ENCODE data around the gene FAM110D. TPM values are rescaled to one million over a fixed set of nuclear protein-coding genes. Genes with fewer than 3 reads are reported as not detected.

Gene FAM110D
- total RNA-seq, 1 experiment from 2014 or later, result not detected

DNA sequence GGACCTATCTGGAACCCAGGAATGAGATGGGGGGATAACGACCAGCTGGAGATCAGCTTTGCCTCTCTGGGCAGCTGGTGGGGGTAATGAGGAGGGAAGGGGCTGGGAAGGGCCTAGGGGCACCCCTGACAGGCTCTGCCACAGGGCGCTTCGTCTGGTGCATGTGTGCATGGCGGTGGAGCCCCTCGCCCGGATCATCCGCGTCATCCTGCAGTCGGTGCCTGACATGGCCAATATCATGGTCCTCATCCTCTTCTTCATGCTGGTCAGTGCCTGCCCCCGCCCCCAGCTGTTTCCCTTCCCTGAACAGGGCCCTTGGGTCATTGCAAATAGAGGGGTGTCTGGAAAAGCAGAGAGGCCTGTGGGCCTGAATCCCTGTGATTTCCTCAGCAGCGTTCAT lies 38.9 kb downstream of the FAM110D start:
- no peak overlapping the region for H3K4me3 ChIP-seq (ENCODE audit: low read length)
- no peak overlapping the region for H3K9ac ChIP-seq (ENCODE audit: low read length)
- ATAC-seq (no peak), DNase-seq (no peak)
- no peaks in the 10 kb centered on the region for H3K4me1 ChIP-seq (ENCODE audit: insufficient read depth, low read length)
- no peak overlapping the region for H3K4me2 ChIP-seq (ENCODE audit: low read length)
- ChIA-PET CTCF (no interaction called here), POLR2A (ENCODE audit: unreplicated experiment) (no interaction called here)
- H3F3A ChIP-seq (ENCODE audit: low read length, unreplicated experiment), result no peaks in the 10 kb centered on the region
- no peaks in the 10 kb centered on the region for H3K9me3 ChIP-seq (ENCODE audit: low read length)
- no peaks in the 10 kb centered on the region for H4K20me1 ChIP-seq (ENCODE audit: low read length)
- intact Hi-C loops (cut with micrococcal nuclease), result no loop called here
- H3K9me2 ChIP-seq (replicated peaks; ENCODE audit: low read length), result no peaks in the 10 kb centered on the region
- no peaks in the 10 kb centered on the region for H3K36me3 ChIP-seq (ENCODE audit: low read depth, low read length)
- no peaks in the 10 kb centered on the region for H3K79me2 ChIP-seq (ENCODE audit: low read length)
- no peak overlapping the region for H3K27ac ChIP-seq (ENCODE audit: low read length)
- BruUV-seq (replicated peaks), result no TSS peak
- no peaks in the 10 kb centered on the region for H3K27me3 ChIP-seq (ENCODE audit: low read length)
- no peak overlapping the region for H2AFZ ChIP-seq (ENCODE audit: low read length)
- TF ChIP-seq, protein P1, sequence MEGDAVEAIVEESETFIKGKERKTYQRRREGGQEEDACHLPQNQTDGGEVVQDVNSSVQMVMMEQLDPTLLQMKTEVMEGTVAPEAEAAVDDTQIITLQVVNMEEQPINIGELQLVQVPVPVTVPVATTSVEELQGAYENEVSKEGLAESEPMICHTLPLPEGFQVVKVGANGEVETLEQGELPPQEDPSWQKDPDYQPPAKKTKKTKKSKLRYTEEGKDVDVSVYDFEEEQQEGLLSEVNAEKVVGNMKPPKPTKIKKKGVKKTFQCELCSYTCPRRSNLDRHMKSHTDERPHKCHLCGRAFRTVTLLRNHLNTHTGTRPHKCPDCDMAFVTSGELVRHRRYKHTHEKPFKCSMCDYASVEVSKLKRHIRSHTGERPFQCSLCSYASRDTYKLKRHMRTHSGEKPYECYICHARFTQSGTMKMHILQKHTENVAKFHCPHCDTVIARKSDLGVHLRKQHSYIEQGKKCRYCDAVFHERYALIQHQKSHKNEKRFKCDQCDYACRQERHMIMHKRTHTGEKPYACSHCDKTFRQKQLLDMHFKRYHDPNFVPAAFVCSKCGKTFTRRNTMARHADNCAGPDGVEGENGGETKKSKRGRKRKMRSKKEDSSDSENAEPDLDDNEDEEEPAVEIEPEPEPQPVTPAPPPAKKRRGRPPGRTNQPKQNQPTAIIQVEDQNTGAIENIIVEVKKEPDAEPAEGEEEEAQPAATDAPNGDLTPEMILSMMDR (conservative IDR thresholded peaks at IDR 0.05; ENCODE audit: low read depth, low read length), result no peak
- no peak for TF ChIP-seq EZH2 (IDR thresholded peaks at IDR 0.05; ENCODE audit: low read length, unreplicated experiment)
- TF ChIP-seq EZH2phosphoT487 (IDR thresholded peaks at IDR 0.05; ENCODE audit: borderline replicate concordance, low read length), result no peak

DNA sequence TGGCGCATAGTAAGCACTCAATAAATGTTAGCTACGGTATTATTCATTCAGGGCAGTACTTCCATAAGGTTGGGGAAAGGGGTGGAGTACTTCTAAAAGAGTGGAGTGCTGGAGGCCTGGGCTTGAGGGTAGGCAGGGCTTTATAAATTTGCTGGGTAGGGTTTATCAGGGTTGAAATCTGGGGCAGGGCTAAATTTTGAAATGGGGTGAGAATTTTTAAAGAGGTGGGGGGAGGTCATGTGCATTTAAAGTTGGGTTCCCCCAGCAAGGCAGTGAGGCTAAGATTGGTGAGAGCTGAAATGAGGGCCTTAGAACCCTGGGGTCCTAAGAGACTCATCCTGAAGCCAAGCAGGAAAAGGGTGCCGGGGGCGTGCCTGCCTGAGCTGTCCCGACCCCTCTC lies 41.5 kb downstream of the FAM110D start:
- BruUV-seq (replicated peaks), result no TSS peak
- DNase-seq (no peak), ATAC-seq (no peak)
- Histone ChIP-seq H3K36me3 (ENCODE audit: low read depth, low read length) (no peaks in the 10 kb centered on the region), H3K4me3 (ENCODE audit: low read length) (no peak overlapping the region), H4K20me1 (ENCODE audit: low read length) (no peaks in the 10 kb centered on the region), H3K9me2 (replicated peaks; ENCODE audit: low read length) (no peaks in the 10 kb centered on the region), H3K79me2 (ENCODE audit: low read length) (no peaks in the 10 kb centered on the region), H3K9ac (ENCODE audit: low read length) (no peak overlapping the region), H3K9me3 (ENCODE audit: low read length) (no peaks in the 10 kb centered on the region), H3K27ac (ENCODE audit: low read length) (no peak overlapping the region), H3K4me1 (ENCODE audit: insufficient read depth, low read length) (no peaks in the 10 kb centered on the region), H3K27me3 (ENCODE audit: low read length) (no peaks in the 10 kb centered on the region), H3K4me2 (ENCODE audit: low read length) (no peak overlapping the region), H3F3A (ENCODE audit: low read length, unreplicated experiment) (no peaks in the 10 kb centered on the region), H2AFZ (ENCODE audit: low read length) (no peak overlapping the region)
- intact Hi-C loops (cut with micrococcal nuclease), result no loop called here
- ChIA-PET CTCF (no interaction called here), POLR2A (ENCODE audit: unreplicated experiment) (no interaction called here)
- TF ChIP-seq EZH2 (IDR thresholded peaks at IDR 0.05; ENCODE audit: low read length, unreplicated experiment) (no peak), EZH2phosphoT487 (IDR thresholded peaks at IDR 0.05; ENCODE audit: borderline replicate concordance, low read length) (no peak)
- TF ChIP-seq, protein P1 (conservative IDR thresholded peaks at IDR 0.05; ENCODE audit: low read depth, low read length), result no peak

DNA sequence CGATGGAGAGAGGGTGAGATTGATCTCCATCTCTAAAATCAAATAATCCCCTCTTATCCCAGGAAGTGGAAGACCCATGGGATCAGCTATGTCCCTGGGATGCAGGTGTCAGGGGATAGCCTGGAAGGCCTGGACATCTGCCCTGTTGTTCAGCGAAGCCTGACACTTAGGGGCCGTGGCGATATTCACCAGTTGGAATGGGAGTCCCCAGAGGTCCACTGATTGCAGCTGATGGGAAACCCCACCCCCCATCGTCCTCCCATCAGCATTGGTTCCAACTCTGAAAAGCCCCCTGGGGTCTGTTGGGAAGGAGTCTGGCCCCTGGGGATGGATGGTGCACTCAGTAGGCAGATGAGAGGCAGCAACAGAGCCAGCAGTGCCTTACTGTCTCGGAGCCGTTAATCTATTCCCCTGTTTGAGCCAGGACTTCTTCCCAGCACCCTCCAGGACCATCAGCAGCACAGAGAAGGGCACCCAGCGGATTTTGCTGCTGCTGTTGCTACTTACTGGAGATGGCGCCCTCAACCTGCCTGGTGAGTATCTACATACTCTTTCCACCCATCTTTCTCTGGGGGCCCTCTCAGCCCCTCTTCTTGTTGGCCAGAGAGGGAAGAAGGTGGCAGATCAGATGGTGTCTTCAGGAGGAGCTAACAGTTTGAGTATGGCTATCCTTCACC lies 44.9 kb downstream of the FAM110D start:
- H3K9me3 ChIP-seq (ENCODE audit: low read length), result no peaks in the 10 kb centered on the region
- BruUV-seq (replicated peaks), result no TSS peak
- no peaks in the 10 kb centered on the region for H3K27me3 ChIP-seq (ENCODE audit: low read length)
- no peak overlapping the region for H3K27ac ChIP-seq (ENCODE audit: low read length)
- intact Hi-C loops (cut with micrococcal nuclease), result no loop called here
- H3K9me2 ChIP-seq (replicated peaks; ENCODE audit: low read length), result no peaks in the 10 kb centered on the region
- no peak overlapping the region for H3K4me2 ChIP-seq (ENCODE audit: low read length)
- CTCF ChIA-PET, result no interaction called here
- no peaks in the 10 kb centered on the region for H3K4me1 ChIP-seq (ENCODE audit: insufficient read depth, low read length)
- no peak overlapping the region for H3K4me3 ChIP-seq (ENCODE audit: low read length)
- no peaks in the 10 kb centered on the region for H3F3A ChIP-seq (ENCODE audit: low read length, unreplicated experiment)
- DNase-seq, result no peak
- H4K20me1 ChIP-seq (ENCODE audit: low read length), result no peaks in the 10 kb centered on the region
- no peak overlapping the region for H2AFZ ChIP-seq (ENCODE audit: low read length)
- no peaks in the 10 kb centered on the region for H3K36me3 ChIP-seq (ENCODE audit: low read depth, low read length)
- TF ChIP-seq, protein P1 (conservative IDR thresholded peaks at IDR 0.05; ENCODE audit: low read depth, low read length), result no peak
- TF ChIP-seq EZH2 (IDR thresholded peaks at IDR 0.05; ENCODE audit: low read length, unreplicated experiment), result no peak
- no peak for ATAC-seq
- POLR2A ChIA-PET (ENCODE audit: unreplicated experiment), result no interaction called here
- no peaks in the 10 kb centered on the region for H3K79me2 ChIP-seq (ENCODE audit: low read length)
- H3K9ac ChIP-seq (ENCODE audit: low read length), result no peak overlapping the region

Measured in PC-3 (cell line).